Stimulated activated CD8-positive, alpha-beta memory T cell treated with anti-CD3 and anti-CD28 coated beads, Interleukin-2, amount 100 ng/mL, for 1 hour (primary cell): Measurements from ENCODE around the gene GPC5.
"Not testable (repeated sequence)": the region's sequence is repeated elsewhere in the genome, so short reads cannot be mapped to it uniquely, and the experiment has no call there.

Experiments used
- DNase-seq, 2 donors: peaks; one replicate each; pipeline ENCODE4 v3.0.0-alpha.2; 2020; ENCODE audit warnings: low read depth in 2 of 2

GPC5 gene

DNA sequence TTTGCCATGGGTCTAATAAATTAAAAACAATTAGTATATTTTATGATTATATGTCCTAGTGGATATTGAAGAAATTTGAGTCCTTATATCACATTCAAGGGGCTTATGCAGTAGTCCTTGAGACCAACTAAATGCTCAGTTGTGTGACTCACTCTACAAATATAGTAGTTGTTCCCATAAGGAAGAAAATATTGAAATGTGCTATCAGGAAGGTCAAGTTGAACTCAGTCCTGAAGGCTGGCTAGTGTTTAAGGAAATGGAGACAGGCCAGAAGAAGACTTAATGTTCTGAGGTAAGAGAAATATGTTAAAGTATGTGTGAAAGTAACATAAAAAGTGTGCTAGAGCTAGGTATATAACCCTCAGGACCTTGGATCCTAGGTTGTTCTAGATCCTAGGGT lies 1062.1 kb downstream of the GPC5 start:
- no peak for DNase-seq

DNA sequence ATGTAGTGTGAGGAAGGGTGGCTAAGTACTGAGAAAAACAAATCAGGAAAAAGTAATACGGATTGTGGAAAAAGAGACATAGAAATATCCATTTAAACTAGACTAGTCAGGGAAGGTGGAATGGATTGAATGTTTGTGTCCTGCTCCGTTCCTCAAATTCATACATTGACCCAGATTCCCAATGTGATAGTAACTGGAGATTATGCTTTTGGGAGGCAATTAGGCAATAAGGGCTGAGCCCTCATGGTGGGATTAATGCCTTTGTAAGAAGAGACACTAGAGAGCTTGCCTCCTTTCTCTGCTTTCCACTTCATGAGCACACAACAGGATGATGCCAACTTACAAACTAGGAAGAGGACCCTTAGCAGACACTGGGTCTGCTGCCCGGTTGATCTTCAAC lies 1063.0 kb downstream of the GPC5 start:
- DNase-seq: no peak

DNA sequence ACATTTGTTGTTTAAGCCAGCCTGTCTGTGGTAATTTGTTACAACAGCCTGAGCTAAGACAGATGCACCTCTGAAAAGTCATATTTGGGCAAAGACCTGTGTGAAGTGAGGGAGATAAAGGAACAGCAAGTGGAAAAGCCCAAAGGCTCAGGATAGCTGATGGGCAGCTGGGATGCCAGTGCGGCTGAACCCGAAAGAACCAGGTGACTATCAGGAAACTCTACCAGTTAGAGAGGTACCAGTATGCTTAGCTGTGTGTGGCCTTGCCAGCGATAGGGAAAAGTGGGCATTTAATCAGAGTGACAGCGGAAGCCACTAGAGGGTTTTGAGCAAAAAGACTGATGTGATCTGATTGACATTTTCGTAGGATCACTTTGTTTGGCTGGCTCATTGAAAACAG lies 1063.4 kb downstream of the GPC5 start:
- no peak for DNase-seq

DNA sequence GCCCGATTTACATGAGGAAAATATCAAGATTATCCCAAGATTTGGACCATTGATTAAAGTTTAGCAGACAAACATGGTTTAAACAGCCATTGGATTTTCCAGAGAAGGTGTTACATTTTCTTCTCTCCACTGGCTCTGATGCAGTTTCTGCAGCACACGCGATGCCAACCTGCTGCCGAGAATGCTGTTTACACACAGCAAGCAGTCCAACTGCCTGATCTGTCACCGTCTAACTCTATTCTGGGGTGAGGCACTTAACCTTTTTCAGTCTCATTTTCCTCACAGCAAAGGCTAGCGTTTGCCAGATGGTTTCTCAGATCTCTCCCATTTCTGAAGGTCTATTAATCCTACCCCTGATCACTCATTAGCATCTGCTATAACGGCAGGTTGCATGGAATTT lies 1064.7 kb downstream of the GPC5 start:
- no peak for DNase-seq

DNA sequence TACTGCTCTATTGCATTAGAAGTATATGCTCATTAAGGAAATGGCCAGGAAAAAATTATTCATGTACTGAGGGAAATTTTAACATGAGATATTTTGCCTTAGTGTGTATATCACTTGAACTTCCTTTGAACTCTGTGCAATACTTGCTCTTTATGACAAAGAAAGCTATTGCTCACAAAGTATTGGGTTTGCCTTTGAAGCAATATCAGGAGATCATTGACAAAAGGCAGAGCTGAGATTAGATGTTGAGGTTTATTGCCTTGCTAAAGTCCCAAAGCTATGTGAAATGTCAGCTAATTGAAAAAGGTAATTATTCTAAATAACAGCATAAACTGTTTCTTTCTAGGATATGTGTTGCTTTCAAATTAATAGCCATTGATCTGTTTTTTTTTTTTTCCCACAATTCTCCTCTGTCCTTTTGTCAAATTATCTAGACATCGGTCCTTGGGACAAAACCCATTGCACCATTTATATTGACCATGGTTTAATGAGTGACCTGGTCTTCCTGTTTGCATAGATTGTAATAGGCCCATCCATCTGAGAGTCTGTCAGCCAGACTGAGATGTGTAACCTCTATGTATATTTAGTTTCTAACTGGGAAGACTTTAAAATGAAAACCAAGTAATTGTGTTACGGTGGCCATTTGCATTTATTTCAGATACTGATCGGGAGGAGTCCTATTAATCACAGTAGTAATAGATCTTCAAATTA lies 1075.5 kb downstream of the GPC5 start:
- no peak for DNase-seq

DNA sequence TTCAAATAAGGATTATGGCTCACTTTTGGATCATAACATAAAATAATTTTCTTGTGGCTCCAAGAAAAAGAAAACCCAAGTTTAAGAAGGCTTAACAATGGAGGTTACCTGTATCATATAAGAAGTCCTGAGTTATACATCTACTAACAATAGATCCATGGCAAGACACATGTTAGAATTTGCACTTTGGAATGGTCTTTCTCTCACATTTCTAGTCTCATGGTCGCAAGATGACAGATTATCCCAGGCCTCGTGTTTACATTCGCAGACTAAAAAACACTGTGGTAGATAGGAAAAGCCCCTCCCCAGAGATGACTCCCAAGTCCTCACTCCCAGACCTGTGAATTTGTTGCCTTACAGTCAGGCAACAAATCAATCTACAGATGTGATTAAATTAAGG lies 1082.0 kb downstream of the GPC5 start:
- no peak for DNase-seq

DNA sequence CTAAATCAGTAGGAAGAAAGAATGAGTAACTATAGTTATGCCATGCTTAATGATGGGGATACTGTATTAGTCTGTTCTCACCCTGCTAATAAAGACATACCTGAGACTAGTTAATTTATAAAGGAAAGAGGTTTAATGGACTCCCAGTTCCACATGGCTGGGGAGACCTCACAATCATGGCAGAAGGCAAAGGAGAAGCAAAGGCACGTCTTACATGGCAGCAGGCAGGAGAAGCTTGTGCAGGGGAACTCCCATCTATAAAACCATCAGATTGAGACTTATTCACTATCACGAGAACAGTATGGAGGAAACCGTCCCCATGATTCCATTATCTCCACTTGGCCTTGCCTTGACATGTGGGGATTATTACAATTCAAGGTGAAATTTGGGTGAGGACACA lies 1084.4 kb downstream of the GPC5 start:
- not testable (repeated sequence) for DNase-seq

DNA sequence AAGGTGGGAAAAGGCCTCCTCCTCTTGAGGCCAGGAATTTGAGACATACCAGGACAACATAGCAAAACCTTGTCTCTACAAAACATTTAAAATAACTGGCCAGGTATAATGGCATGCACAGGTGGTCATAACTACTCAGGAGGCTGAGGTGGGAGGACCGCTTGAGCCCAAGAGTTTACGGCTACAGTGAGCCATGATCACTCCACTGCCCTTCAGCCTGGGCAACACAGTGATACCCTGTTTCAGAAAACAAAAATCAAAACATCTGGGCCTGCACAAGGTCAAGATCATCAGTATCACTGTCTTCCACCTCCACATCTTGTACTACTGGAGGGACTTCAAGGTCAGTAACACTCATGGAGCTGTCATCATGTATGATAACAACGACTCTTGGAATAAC lies 1085.5 kb downstream of the GPC5 start:
- no peak for DNase-seq

DNA sequence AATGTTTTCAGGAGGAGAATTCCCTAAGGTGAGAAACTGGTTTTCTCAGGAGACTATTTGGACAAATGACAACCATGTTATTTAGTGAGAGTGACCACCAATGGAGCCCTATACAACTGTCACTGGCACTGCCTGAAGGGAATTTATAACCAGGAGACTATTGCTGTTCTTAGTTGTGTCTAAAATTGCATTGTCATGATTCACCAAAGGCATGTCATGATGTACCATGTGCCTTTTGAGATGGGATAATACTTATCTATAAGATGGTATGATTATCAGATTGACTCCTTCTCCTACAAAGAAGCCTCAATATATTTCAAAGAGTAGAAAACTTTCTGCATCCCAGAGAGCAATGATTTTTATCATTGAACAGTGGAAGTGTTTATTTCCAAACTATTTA lies 1088.8 kb downstream of the GPC5 start:
- no peak for DNase-seq

DNA sequence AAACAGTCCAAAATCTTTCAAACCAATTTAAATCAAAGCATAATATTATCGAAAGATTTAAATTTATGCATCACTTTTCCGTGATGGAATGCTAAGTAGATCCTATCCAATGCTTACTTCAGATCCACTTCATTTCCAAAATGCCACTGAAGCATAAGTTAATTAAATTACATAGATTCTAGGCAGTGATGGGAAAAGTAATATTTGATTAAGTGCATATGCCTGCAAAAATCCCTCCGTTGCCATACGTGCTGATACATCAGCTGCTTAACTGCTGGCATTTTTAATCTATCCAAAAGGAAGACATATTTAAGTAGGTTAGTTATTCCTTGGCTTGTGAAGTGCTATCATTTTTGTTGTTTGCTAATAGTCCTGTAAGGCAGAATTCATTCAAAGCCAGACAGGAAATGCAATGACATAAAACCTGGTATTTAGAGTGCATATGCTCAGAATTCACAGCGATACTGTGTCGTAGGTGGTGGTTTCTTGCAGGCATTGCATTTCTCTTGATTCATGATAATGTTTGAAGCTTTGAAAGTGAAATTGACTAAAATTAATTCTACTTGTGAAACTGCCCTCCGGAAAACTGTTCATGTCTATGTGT lies 1089.9 kb downstream of the GPC5 start:
- DNase-seq: no peak

DNA sequence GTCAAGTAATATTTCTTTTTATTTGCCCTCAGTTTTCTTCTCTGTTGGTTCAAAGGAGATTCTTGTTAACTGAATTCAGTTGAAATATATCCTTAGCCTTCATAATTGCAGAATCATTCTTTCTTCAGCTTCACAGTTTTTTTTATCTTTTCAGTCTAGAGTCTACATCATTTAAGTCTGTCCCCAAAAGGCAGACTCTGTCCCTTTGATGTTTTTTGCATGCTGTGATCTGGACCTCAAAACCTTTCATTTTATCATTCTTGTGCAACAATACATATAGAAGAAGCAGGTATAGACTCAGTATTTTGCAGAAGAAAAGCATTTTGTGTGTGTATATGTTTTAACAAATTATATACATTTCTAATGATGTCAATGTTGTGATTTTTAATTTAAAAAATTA lies 1093.4 kb downstream of the GPC5 start:
- DNase-seq: no peak

DNA sequence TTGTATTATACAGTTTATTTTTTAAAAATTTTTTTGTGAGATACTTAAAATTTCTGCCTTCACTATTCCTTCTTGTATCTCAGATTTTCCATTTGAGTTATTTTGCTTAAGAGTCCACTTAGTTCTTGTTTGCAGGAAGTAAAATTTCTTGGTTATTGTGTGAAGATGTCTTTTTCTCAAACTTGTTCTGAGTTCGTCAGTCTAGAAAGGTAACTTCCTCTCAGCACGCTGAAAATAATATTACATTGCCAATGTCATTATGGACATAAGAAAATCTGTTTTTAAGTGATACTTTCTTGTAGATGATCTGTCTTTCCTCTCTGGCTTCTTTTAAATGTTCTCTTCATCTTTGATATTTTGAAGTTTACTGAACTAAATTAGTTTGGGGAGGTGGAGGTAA lies 1096.5 kb downstream of the GPC5 start:
- no peak for DNase-seq

DNA sequence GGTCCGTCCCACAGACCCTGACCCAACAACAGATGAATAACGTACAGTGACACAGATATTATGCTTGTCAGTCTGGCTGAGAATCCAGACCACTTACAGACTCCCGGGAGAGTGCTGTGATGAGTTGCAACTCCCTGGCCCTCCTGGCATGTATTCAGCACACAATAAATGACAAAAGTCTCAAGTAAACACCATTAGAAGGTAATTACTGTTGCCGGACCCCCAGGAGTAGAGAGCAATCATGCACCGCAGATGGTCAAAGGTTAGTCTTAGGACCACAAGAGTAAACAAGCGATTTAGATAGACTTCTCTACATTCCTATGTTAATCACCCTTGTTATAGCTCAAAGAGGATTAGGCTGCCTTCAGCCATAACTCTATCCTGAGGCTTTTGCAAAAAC lies 1101.8 kb downstream of the GPC5 start:
- no peak for DNase-seq

DNA sequence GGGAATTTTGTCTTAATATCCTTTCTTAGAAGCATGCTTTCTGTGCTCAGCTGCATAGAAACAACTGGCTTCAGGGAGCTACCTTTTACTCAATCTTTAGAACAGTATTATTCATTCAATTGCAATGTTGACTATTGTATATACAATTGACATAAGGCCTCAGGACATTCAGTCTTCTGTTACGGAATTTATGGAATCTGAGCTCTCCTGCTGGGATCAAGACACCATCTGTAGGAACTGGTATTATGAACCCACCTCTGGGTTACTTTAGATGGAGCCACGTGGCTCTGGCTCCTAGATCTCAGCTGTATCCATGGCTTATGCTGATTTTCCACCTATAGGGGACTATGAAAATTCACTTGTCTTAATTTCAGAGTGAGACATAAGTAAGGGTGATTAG lies 1112.0 kb downstream of the GPC5 start:
- DNase-seq: no peak

DNA sequence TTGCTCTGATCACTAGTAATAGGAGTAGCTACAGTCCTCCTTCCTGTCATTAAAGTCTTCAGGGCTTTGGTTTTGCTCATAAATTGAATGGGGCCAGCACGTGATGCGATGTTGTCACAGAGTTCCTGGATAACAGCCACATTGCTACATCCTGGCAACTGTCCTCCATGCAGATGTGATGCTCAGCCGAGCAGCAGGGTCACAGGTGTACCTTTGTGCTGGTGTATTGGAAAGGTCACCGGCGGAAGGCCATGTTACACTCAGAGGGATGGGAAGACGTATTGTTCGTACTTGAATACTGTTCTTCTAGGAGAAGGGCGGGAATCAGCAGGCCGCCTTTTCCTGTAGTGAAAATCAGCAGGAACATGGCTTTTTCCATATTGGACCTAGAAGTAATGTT lies 1114.4 kb downstream of the GPC5 start:
- no peak for DNase-seq

DNA sequence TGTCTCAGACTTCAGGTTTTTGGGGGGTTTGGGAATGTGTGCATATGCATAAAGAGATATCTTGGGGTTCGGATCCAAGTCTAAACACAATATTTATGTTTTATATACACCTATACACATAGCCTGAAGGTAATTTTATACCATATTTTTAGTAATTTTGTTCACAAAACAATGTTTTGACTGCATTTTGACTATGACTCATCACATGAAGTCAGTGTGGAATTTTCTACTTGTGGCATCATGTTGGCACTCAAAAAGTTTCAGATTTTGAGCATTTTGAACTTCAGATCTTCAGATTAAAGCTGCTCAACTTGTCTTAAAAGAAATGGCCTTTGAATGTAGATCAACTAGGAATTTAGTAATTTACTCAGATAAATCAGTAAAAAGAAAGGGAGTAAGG lies 1115.3 kb downstream of the GPC5 start:
- no peak for DNase-seq

DNA sequence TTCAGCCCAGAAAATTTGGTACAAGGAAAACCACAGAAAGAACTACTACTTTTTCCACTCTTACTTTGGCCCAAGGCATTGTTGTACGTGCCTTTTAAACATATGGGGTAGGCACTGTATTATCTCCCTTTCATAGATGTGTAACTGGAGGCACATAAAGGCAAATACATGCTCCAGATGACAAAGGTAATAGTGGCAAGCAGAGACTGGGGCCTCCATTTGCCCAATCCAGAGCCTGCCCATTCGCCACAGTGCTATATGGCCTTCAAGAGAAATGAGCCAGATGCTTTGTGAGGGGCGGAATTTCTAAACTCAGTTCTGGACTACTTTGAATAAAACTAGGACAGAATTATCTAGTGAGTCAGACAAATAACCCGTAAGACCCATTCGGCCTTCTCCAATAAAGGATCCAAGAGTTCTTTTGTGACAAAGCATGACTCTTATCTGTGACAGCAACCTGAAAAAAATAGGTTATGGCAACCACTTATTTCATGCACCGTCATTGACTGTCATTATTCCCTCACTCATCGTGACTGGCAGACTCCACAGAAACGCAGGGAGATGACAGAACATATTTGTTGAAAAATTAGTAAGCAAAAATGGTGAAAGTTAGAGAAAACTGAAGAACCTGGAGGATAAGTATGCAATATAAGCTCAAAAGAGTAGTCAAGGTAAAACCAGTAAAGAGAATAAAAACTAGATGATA lies 1116.2 kb downstream of the GPC5 start:
- DNase-seq: no peak

DNA sequence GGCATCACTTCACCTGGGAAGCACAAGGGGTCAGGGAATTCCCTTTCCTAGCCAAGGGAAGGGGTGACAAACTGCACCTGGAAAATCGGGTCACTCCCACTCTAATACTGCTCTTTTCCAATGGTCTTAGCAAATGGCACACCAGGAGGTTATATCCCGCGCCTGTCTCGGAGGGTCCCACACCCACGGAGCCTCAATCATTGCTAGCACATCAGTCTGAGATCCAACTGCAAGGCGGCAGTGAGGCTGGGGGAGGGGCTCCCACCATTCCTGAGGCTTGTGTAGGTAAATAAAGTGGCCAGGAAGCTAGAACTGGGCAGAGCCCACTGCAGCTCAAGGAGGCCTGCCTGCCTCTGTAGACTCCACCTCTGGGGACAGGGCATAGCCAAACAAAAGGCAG lies 1118.5 kb downstream of the GPC5 start:
- not testable (repeated sequence) for DNase-seq

DNA sequence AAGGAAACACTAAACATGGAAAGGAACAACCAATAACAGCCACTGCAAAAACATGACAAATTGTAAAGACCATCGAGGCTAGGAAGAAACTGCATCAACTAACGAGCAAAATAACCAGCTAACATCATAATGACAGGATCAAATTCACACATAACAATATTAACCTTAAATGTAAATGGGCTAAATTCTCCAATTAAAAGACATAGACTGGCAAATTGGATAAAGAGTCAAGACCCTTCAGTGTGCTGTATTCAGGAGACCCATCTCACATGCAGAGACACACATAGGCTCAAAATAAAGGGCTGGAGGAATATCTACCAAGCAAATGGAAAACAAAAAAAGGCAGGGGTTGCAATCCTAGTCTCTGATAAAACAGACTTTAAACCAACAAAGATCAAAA lies 1120.2 kb downstream of the GPC5 start:
- not testable (repeated sequence) for DNase-seq

DNA sequence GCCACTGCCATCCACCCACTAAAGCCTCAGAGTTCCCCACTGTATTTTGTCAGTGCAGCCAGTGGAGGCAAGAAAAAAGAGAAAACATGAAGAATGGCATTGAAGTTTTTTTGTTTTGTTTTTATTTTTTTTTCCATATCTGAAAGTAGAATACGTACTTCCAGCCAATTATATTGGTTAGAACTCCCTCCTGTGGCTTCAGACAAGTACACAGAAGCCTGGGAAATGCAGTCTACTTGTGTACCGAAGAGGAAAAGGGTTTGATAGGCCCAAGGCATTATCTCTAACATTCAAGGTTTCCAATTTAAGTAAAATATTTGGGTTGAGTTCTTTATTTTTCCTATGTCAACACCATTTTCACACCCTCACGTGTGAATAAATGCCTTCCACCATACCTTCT lies 1131.9 kb downstream of the GPC5 start:
- no peak for DNase-seq

DNA sequence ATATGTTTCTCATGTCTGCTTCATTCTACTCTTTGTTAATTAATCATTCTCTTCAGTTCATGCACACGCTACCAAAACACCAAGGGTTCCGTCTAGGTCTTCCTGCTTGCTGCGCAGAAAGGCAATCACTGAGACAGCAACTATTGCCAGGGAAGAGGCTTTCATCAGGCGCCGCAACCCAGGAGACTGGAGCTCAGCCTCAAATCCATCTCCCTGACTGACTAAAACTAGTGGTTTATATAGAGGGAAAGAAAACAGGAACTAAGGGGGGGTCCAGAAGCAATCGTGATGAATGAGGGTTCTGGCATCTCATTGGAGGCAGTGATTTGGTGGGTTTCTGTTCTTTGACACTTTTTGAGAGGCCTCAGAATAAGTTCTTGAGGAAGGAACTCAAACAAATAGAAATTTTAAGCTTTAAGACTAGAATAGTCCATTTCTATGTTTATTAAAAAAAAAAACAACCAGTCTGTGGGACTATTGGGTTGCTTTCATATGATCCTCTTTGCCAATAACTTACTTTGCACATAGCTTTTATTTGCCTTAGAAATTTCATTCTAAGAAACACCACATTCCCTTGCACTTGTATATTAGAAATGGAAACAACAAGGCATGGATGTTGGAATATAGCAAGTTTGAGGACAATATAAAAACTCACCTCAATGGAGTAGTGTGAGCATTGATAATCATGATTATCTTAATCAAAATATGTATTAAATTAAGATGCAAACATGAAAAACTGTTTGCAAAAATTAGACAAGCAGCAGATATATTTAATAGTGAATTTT lies 1137.0 kb downstream of the GPC5 start:
- no peak for DNase-seq

DNA sequence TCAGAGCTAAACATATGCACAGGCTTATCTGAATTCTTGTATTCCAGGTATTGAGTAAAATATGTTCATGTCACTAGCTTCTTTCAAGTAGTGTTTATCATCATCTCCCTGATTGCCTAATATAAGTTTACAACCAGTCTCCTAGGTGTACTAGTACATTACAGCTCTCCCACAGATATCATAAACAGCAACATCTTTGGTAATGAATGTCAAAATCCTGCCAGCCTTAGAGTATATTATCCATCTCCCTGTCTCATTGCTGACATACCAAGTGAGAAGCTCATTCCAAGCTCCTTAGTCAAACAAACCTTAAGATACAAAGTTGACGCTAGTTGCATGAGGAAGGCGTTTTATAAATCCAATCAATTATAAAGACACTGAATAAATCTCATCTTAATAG lies 1139.0 kb downstream of the GPC5 start:
- no peak for DNase-seq

DNA sequence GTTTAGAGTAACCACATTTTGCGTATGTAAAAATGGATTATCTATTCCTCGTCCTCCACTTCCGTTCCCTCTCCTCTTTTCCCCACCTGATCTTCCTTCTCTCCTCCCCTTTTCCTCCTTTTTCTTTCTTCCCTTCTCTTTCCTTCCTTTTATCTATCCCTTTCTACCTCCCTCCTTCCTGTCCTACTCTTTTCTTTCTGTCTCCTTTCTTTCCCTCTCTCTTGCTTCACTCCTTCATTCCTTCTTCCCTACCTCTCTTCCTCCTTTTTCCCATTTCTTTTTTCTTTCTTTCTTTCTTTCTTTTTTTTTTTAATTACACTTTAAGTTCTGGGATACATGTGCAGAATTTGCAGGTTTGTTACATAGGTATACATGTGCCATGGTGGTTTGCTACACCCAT lies 1139.7 kb downstream of the GPC5 start:
- DNase-seq: no peak
